Mesenchymal stem cell (in vitro differentiated cells and primary cell): ENCODE measurements around the gene HTR3E. TPM values are rescaled to one million over a fixed set of nuclear protein-coding genes. Genes with fewer than 3 reads are reported as not detected.
A peak's percentile ranks its signal among the peaks of the same experiment; 100 is the strongest.

Source experiments
- DNase-seq: peaks from one replicate; pipeline ENCODE4 v3.0.0-alpha.2; 2013
- H2AFZ ChIP-seq: one replicate; pipeline ENCODE4 v1.6.1; 2013; ENCODE audit warnings: low read depth, mild to moderate bottlenecking, control low read depth, inconsistent platforms, low read length, moderate library complexity
- H2AK5ac ChIP-seq: 2 replicates; pipeline ENCODE4 v1.6.1; 2013; ENCODE audit warnings: low read length, moderate library complexity, mild to moderate bottlenecking, inconsistent platforms; ENCODE audit not compliant: severe bottlenecking
- H2BK120ac ChIP-seq: one replicate; pipeline ENCODE4 v1.6.1; 2013; ENCODE audit warnings: low read depth, mild to moderate bottlenecking, inconsistent platforms, low read length, moderate library complexity
- H2BK12ac ChIP-seq, 2 experiments: one replicate each; pipeline ENCODE4 v1.6.1; 2013; ENCODE audit warnings: inconsistent platforms in 2 of 2, low read length in 2 of 2, mild to moderate bottlenecking in 2 of 2, moderate library complexity in 2 of 2, control low read depth in 1 of 2
- H2BK15ac ChIP-seq: one replicate; pipeline ENCODE4 v1.6.1; 2013; ENCODE audit warnings: mild to moderate bottlenecking, low read depth, inconsistent platforms; ENCODE audit not compliant: poor library complexity, severe bottlenecking
- H2BK5ac ChIP-seq: 2 replicates; pipeline ENCODE4 v1.6.1; 2013; ENCODE audit warnings: low read depth, mild to moderate bottlenecking, low read length, control low read depth, inconsistent platforms; ENCODE audit not compliant: poor library complexity, severe bottlenecking
- H3K14ac ChIP-seq, 2 experiments: one replicate each; pipeline ENCODE4 v1.6.1; 2013; ENCODE audit warnings: inconsistent platforms in 2 of 2, low read length in 2 of 2, control low read depth in 1 of 2, mild to moderate bottlenecking in 1 of 2, moderate library complexity in 1 of 2
- H3K18ac ChIP-seq, 2 experiments: one replicate each; pipeline ENCODE4 v1.6.1; 2013; ENCODE audit warnings: inconsistent platforms in 2 of 2, low read length in 2 of 2, control low read depth in 1 of 2, low read depth in 1 of 2, mild to moderate bottlenecking in 1 of 2
- H3K23ac ChIP-seq, 2 experiments: one replicate each; pipeline ENCODE4 v1.6.1; 2013; ENCODE audit warnings: inconsistent platforms in 2 of 2, low read length in 2 of 2, mild to moderate bottlenecking in 2 of 2, moderate library complexity in 2 of 2, control low read depth in 1 of 2
- H3K27ac ChIP-seq: 2 replicates; pipeline ENCODE4 v1.5.1; 2013; ENCODE audit warnings: mild to moderate bottlenecking, moderate library complexity, low read length, control low read depth, inconsistent platforms; ENCODE audit not compliant: poor library complexity, severe bottlenecking
- H3K27me3 ChIP-seq, 2 experiments: 2 replicates each; pipeline versions ENCODE4 v1.6.1 to v1.7.0; 2013; ENCODE audit warnings: low read length in 2 of 2, mild to moderate bottlenecking in 2 of 2, moderate library complexity in 2 of 2, control low read depth in 1 of 2, inconsistent platforms in 1 of 2; ENCODE audit not compliant: control insufficient read depth in 1 of 2, insufficient read depth in 1 of 2
- H3K36me3 ChIP-seq, 2 experiments: 2 replicates each; pipeline versions ENCODE4 v1.6.1 to v1.7.0; 2013; ENCODE audit warnings: low read length in 2 of 2, control low read depth in 1 of 2, inconsistent platforms in 1 of 2, low read depth in 1 of 2, mild to moderate bottlenecking in 1 of 2; ENCODE audit not compliant: insufficient read depth in 2 of 2, control insufficient read depth in 1 of 2
- H3K4ac ChIP-seq, 2 experiments: one replicate each; pipeline ENCODE4 v1.6.1; 2013; ENCODE audit warnings: inconsistent platforms in 2 of 2, low read length in 2 of 2, mild to moderate bottlenecking in 2 of 2, moderate library complexity in 2 of 2, control low read depth in 1 of 2, low read depth in 1 of 2
- H3K4me1 ChIP-seq: 2 replicates; pipeline ENCODE4 v1.6.1; 2013; ENCODE audit warnings: low read depth, low read length, control low read depth; ENCODE audit not compliant: control insufficient read depth, insufficient read depth
- H3K4me2 ChIP-seq: 2 replicates; pipeline ENCODE4 v1.6.1; 2013; ENCODE audit warnings: low read length, mild to moderate bottlenecking, inconsistent platforms; ENCODE audit not compliant: poor library complexity, severe bottlenecking
- H3K4me3 ChIP-seq, 2 experiments: 2 replicates each; pipeline versions ENCODE4 v1.5.1 to v1.7.0; 2013; ENCODE audit warnings: low read length in 2 of 2, mild to moderate bottlenecking in 2 of 2, control low read depth in 1 of 2, low read depth in 1 of 2; ENCODE audit not compliant: insufficient read depth in 1 of 2
- H3K79me1 ChIP-seq: replicated peaks from 2 replicates; pipeline ENCODE4 v1.6.1; 2013; ENCODE audit warnings: mild to moderate bottlenecking, control low read depth, low read length, inconsistent platforms; ENCODE audit not compliant: poor library complexity, severe bottlenecking
- H3K9ac ChIP-seq: 2 replicates; pipeline ENCODE4 v1.7.0; 2013; ENCODE audit warnings: mild to moderate bottlenecking, low read length, moderate library complexity
- H3K9me3 ChIP-seq: 2 replicates; pipeline ENCODE4 v1.7.0; 2013; ENCODE audit warnings: mild to moderate bottlenecking, low read length; ENCODE audit not compliant: control insufficient read depth
- H4K8ac ChIP-seq: one replicate; pipeline ENCODE4 v1.6.1; 2013; ENCODE audit warnings: inconsistent platforms, mild to moderate bottlenecking, low read length, moderate library complexity
- H4K91ac ChIP-seq: one replicate; pipeline ENCODE4 v1.6.1; 2013; ENCODE audit warnings: mild to moderate bottlenecking, low read length, inconsistent platforms
- WGBS: methylation state at CpG from one replicate; pipeline ENCODE4 v1.1.7; 2013; ENCODE audit warnings: mixed read lengths; 5-methylcytosine and 5-hydroxymethylcytosine counted together
- polyA plus RNA-seq, 2 experiments: library from polyadenylated mRNA; stranded (reverse); fragments of 200-250 nt; gene quantifications; one replicate each; pipeline ENCODE4 v1.2.3, GENCODE V29; 2013

The HTR3E gene, protein sequence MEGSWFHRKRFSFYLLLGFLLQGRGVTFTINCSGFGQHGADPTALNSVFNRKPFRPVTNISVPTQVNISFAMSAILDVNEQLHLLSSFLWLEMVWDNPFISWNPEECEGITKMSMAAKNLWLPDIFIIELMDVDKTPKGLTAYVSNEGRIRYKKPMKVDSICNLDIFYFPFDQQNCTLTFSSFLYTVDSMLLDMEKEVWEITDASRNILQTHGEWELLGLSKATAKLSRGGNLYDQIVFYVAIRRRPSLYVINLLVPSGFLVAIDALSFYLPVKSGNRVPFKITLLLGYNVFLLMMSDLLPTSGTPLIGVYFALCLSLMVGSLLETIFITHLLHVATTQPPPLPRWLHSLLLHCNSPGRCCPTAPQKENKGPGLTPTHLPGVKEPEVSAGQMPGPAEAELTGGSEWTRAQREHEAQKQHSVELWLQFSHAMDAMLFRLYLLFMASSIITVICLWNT
- not detected for polyA plus RNA-seq (2013, experiment 1 of 2)
- polyA plus RNA-seq (2013, experiment 2 of 2) = not detected

DNA sequence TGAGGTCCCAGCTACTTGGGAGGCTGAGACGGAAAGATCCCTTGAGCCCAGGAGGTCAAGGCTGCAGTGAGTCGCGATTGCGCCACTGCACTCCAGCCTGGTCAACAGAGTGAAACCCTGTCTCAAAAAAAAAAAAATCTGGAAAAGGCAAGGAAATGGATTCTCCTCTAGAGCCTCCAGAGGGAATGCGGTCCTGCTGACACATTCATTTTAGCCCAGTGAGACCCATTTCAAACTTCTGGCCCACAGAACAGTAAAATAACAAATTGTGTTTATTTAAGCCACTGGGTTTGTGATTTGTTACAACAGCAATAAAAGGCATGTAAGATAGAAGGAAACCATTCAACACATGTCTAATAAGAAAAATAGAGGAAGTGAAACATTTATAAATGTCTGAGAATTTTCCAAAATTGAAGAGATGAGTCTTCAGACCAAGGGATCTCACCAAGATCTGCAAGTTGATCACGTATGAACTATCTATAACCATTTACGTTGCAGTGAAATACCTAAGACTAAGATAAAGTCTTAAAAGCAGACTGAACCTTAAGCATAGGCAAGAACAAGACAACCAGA is at the start of gene HTR3E:
TSS of gene HTR3E (plus strand) at position 254 of the 573 bp plus-strand sequence. CDS start 466 bp downstream, outside the sequence.
- Histone ChIP-seq H3K4me1 (no peaks in the 10 kb centered on the region), H3K9me3 (peaks cover 19% of the 10 kb centered on the region), H3K4ac (no peak within 1 kb of the TSS), H4K91ac (no peak within 1 kb of the TSS), H3K4me2 (no peak within 1 kb of the TSS), H2AK5ac (no peak within 1 kb of the TSS), H3K4me3 (no peak within 1 kb of the TSS), H3K23ac (no peak within 1 kb of the TSS), H2BK12ac (no peak within 1 kb of the TSS), H4K8ac (no peak within 1 kb of the TSS), H2BK5ac (peak within 1 kb of the TSS; percentile 8), H3K36me3 (no peaks in the 10 kb centered on the region), H3K18ac (no peak within 1 kb of the TSS), H2AFZ (no peak within 1 kb of the TSS), H3K9ac (no peak within 1 kb of the TSS), H3K79me1 (no peaks in the 10 kb centered on the region), H3K27ac (no peak within 1 kb of the TSS), H3K14ac (no peak within 1 kb of the TSS), H2BK15ac (no peak within 1 kb of the TSS), H2BK120ac (no peak within 1 kb of the TSS), H3K27me3 (peaks cover 11 to 30% of the 10 kb centered on the region in 2 experiments)
- DNase-seq = no peak
- 91% methylated on average over 7 of the region's 7 CpGs for WGBS

DNA sequence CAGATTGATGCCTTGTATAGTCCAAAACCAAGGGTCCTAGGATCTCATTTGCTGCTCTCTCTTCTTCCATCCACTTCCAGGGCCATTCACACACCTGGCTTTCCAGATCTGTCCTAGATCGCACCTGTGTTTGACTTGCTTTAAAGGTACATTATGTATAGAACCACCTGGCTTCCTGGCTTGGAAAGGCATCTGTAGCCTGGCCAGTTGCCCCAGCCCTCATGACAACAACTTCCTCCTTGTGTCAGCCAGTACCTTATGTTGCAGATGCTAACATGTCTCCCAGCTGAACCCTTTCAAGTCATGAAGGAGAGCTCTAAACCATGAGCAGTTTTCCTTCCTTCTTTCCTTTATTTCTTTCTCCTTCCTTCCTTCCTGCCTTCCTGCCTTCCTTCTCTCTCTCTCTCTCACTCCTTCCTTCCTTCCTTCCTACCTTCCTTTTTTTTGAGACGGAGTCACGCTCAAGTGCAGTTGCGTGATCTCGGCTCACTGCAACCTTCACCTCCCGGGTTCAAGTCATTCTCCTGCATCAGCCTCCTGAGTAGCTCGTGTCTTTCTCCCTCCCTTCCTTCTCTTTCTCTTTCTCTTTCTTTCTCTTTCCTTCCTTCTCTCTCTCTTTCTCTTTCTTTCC is 46.5 kb upstream of the HTR3E start:
- 92% methylated on average over 7 of the region's 7 CpGs for WGBS
- H2BK12ac ChIP-seq = no peak overlapping the region
- H3K4me1 ChIP-seq = no peaks in the 10 kb centered on the region
- no peak for DNase-seq
- H2BK120ac ChIP-seq = no peak overlapping the region
- no peak overlapping the region for H3K18ac ChIP-seq
- no peak overlapping the region for H3K4me2 ChIP-seq
- no peak overlapping the region for H2BK15ac ChIP-seq
- H2AFZ ChIP-seq = no peak overlapping the region
- H2BK5ac ChIP-seq = no peak overlapping the region
- H3K36me3 ChIP-seq = no peaks in the 10 kb centered on the region
- no peak overlapping the region for H3K23ac ChIP-seq
- H4K8ac ChIP-seq = no peak overlapping the region
- no peak overlapping the region for H2AK5ac ChIP-seq
- no peak overlapping the region for H3K4ac ChIP-seq
- H3K9ac ChIP-seq = no peak overlapping the region
- no peak overlapping the region for H3K27ac ChIP-seq
- no peak overlapping the region for H4K91ac ChIP-seq
- H3K27me3 ChIP-seq = peaks cover 25 to 32% of the 10 kb centered on the region in 2 experiments
- H3K14ac ChIP-seq = no peak overlapping the region
- no peaks in the 10 kb centered on the region for H3K9me3 ChIP-seq
- no peak overlapping the region for H3K4me3 ChIP-seq
- H3K79me1 ChIP-seq = no peaks in the 10 kb centered on the region

DNA sequence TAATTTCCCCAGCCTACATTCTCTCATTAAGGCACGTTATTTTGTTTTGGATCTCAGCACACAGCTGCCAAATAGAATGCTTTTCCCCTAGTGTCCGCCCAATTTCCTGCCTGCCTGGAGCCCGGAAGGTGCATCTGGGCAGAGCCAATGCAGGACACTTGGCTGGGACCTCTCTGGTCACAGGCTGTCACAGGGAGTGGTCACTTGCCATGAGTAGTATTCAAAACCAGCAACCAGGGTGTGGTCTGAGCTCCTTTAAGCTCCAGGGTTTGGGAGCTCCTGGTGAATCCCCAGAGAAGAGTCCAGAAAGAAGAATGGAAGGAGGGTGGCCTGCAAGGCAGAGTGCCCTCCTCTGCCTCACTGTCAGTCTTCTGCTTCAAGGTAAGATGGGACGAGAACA is 44.1 kb upstream of the HTR3E start, which contains the start of gene HTR3C:
TSS of gene HTR3C (plus strand) at position 281 of the 400 bp plus-strand sequence. CDS start at position 315, 34 bp downstream.
- Histone ChIP-seq H3K36me3 (no peaks in the 10 kb centered on the region), H3K4me1 (no peaks in the 10 kb centered on the region), H2AFZ (no peak within 1 kb of the TSS), H2BK5ac (no peak within 1 kb of the TSS), H3K14ac (no peak within 1 kb of the TSS), H3K9ac (no peak within 1 kb of the TSS), H3K18ac (no peak within 1 kb of the TSS), H3K27me3 (peaks cover 29 to 31% of the 10 kb centered on the region in 2 experiments), H3K23ac (no peak within 1 kb of the TSS), H4K8ac (no peak within 1 kb of the TSS), H4K91ac (no peak within 1 kb of the TSS), H2AK5ac (no peak within 1 kb of the TSS), H3K4ac (no peak within 1 kb of the TSS), H3K4me2 (no peak within 1 kb of the TSS), H3K27ac (no peak within 1 kb of the TSS), H3K79me1 (no peaks in the 10 kb centered on the region), H3K4me3 (no peak within 1 kb of the TSS), H2BK15ac (no peak within 1 kb of the TSS), H2BK12ac (no peak within 1 kb of the TSS), H2BK120ac (no peak within 1 kb of the TSS), H3K9me3 (no peaks in the 10 kb centered on the region)
- no peak for DNase-seq
- 92% methylated on average over 4 of the region's 4 CpGs for WGBS

DNA sequence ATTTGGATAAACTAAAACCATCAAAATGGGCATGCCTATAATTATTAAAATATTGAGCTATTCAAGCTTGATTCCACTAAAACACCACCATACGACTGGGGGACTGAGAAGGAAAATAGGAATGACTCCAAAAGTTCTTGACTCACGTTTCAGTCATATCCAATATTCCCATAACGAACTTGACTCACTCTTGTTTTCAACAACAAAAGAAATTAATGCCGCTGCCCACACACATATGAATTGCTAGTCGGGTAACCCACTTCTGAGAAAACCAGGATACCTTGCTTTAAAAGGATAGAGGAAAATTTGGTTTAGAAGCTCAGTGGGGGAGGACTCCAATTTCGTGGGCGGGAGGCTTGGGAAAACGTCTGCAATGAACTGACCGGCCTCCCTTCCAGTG is 38.8 kb upstream of the HTR3E start:
- no peak overlapping the region for H3K27ac ChIP-seq
- no peak overlapping the region for H3K18ac ChIP-seq
- no peak overlapping the region for H2BK5ac ChIP-seq
- H4K8ac ChIP-seq = no peak overlapping the region
- H3K4me1 ChIP-seq = no peaks in the 10 kb centered on the region
- no peak overlapping the region for H3K9ac ChIP-seq
- peak overlapping the region in 1 of 2 experiments; percentile 41 for H3K14ac ChIP-seq
- H2BK15ac ChIP-seq = no peak overlapping the region
- no peak overlapping the region for H2BK12ac ChIP-seq
- DNase-seq = no peak
- no peak overlapping the region for H2AFZ ChIP-seq
- peaks cover 29 to 35% of the 10 kb centered on the region in 2 experiments for H3K27me3 ChIP-seq
- H3K4me3 ChIP-seq = no peak overlapping the region
- H3K4me2 ChIP-seq = no peak overlapping the region
- H4K91ac ChIP-seq = no peak overlapping the region
- H3K23ac ChIP-seq = no peak overlapping the region
- H3K4ac ChIP-seq = no peak overlapping the region
- WGBS = 75% methylated on average over 9 of the region's 9 CpGs
- no peaks in the 10 kb centered on the region for H3K36me3 ChIP-seq
- no peak overlapping the region for H2AK5ac ChIP-seq
- H3K9me3 ChIP-seq = no peaks in the 10 kb centered on the region
- H3K79me1 ChIP-seq = no peaks in the 10 kb centered on the region
- H2BK120ac ChIP-seq = no peak overlapping the region
